Measurements from ENCODE around the gene MLLT3. TPM values are rescaled to one million over a fixed set of nuclear protein-coding genes. Genes with fewer than 3 reads are reported as not detected.

Gene MLLT3
- total RNA-seq, 2 experiments from 2014 or later: 59.1 to 60.8 TPM

DNA sequence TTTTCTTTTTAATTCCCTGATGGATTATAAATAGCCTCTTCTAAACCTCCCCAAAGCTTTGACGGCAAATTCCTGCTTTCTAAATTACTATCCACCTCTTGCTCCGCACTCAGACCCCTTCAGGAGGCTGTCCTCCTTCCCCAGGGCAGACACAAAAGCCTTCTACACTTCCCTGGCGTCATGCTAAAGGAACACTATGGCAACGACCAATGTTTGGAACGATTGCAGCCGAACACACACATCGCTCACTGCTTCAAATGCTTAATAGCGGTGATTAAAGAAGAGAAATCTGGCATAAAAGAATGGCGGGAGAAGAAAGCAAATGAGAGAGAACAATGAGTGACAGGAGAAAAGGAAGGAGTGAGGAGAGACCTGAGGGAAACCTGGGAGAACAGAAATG is 297.3 kb downstream of the MLLT3 start:
- intact Hi-C loops (cut with micrococcal nuclease): no loop called here
- POLR2A ChIA-PET: interaction anchor here (0.9 kb wide), 1 partner anchor 13 kb away, joined by 3 read pairs; no protein-coding TSS in a partner anchor
- TF ChIP-seq, protein P1, sequence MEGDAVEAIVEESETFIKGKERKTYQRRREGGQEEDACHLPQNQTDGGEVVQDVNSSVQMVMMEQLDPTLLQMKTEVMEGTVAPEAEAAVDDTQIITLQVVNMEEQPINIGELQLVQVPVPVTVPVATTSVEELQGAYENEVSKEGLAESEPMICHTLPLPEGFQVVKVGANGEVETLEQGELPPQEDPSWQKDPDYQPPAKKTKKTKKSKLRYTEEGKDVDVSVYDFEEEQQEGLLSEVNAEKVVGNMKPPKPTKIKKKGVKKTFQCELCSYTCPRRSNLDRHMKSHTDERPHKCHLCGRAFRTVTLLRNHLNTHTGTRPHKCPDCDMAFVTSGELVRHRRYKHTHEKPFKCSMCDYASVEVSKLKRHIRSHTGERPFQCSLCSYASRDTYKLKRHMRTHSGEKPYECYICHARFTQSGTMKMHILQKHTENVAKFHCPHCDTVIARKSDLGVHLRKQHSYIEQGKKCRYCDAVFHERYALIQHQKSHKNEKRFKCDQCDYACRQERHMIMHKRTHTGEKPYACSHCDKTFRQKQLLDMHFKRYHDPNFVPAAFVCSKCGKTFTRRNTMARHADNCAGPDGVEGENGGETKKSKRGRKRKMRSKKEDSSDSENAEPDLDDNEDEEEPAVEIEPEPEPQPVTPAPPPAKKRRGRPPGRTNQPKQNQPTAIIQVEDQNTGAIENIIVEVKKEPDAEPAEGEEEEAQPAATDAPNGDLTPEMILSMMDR (IDR thresholded peaks at IDR 0.05): no peak
- CTCF ChIA-PET: interaction anchor here (1.4 kb wide), 1 partner anchor 9 kb away, joined by 5 read pairs; no protein-coding TSS in a partner anchor
- ATAC-seq: no peak
- Mint-ChIP-seq H3K4me1 (ENCODE audit: low read depth) (peaks cover 41% of the 10 kb centered on the region), H3K9me3 (no peaks in the 10 kb centered on the region), H3K4me3 (no peak overlapping the region), H3K27ac (no peak overlapping the region), H3K27me3 (no peaks in the 10 kb centered on the region), H3K36me3 (ENCODE audit: low read depth) (peaks cover 4% of the 10 kb centered on the region)
- DNase-seq: no peak

DNA sequence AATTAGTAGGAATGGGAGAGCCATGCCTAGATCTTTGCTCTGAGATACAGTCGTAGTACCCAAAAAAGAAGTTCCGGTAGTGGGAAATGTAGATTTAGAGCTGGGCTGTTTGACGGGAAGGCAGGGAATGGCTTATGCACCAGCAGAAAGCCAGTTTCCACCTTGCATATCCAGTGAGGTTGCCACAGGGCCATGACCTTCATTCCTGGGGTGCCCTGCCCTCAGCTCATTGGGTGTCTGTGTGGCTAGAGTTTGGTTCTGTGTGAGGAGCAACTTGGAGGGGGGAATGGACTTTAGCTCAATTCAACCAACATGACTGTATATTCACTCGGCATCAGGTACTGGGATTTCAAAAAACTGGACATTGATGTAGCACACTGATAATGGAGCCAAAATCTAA is 300.1 kb downstream of the MLLT3 start:
- ChIA-PET POLR2A (interaction anchor here (0.6 to 3.0 kb wide), 2 partner anchors 33 to 113 kb away, joined by 3 to 19 read pairs; no protein-coding TSS in a partner anchor), CTCF (interaction anchor here (1.0 to 1.4 kb wide), 5 partner anchors 33 to 857 kb away, joined by 3 to 6 read pairs (median 3); no protein-coding TSS in a partner anchor)
- TF ChIP-seq, protein P1 (IDR thresholded peaks at IDR 0.05): no peak
- Mint-ChIP-seq H3K27ac (peak overlapping the region; percentile 79), H3K4me1 (ENCODE audit: low read depth) (peaks cover 67% of the 10 kb centered on the region), H3K9me3 (no peaks in the 10 kb centered on the region), H3K4me3 (peak overlapping the region; percentile 2), H3K27me3 (no peaks in the 10 kb centered on the region), H3K36me3 (ENCODE audit: low read depth) (peaks cover 4% of the 10 kb centered on the region)
- ATAC-seq: no peak
- intact Hi-C loops (cut with micrococcal nuclease): no loop called here
- DNase-seq: no peak

DNA sequence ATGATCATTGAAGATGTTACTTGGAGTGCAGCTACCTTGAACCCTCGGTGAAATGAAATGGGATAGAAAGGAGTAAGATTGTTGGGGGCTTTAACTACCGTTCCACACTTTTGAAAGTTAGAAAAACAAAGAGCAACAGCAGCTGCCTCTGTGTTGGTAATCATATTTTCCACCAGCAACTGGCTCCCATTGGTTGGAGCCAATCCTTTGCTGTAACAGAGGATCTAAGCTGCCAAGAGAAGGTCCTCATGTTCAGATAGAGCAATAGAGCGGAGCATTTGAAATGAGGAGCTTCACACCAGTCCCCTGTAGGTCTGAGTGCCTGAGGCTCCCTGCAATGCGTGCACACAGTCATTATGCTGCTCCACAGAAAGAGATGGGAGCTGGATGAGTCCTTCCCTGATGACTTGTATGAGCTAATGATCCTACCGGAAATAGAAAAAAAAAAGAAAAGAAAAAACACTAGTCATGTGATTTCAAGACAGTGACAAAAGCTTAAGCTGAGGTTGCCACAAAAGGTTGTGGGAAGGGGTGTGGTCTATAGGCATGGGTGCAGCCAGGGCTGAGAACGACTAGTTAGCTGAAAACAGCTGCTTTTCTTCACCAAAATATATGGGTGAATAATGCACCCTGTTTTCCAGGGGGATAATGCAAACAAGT is 300.7 kb downstream of the MLLT3 start:
- peaks cover 71% of the 10 kb centered on the region for H3K4me1 Mint-ChIP-seq (ENCODE audit: low read depth)
- peaks cover 4% of the 10 kb centered on the region for H3K36me3 Mint-ChIP-seq (ENCODE audit: low read depth)
- ATAC-seq (peak; percentile 62), DNase-seq (peak; percentile 72)
- peak overlapping the region; percentile 79 for H3K27ac Mint-ChIP-seq
- H3K27me3 Mint-ChIP-seq: no peaks in the 10 kb centered on the region
- TF ChIP-seq, protein P1 (IDR thresholded peaks at IDR 0.05): no peak
- intact Hi-C loops (cut with micrococcal nuclease): loop anchor here (2.0 kb wide), 1 partner anchor 113 kb away; no protein-coding TSS in a partner anchor
- ChIA-PET POLR2A (interaction anchor here (0.6 to 3.0 kb wide), 3 partner anchors 31 to 113 kb away, joined by 3 to 19 read pairs (median 3); no protein-coding TSS in a partner anchor), CTCF (interaction anchor here (1.3 to 1.4 kb wide), 4 partner anchors 34 to 168 kb away, joined by 3 to 6 read pairs (median 3); no protein-coding TSS in a partner anchor)
- no peaks in the 10 kb centered on the region for H3K9me3 Mint-ChIP-seq
- peak overlapping the region; percentile 2 for H3K4me3 Mint-ChIP-seq

DNA sequence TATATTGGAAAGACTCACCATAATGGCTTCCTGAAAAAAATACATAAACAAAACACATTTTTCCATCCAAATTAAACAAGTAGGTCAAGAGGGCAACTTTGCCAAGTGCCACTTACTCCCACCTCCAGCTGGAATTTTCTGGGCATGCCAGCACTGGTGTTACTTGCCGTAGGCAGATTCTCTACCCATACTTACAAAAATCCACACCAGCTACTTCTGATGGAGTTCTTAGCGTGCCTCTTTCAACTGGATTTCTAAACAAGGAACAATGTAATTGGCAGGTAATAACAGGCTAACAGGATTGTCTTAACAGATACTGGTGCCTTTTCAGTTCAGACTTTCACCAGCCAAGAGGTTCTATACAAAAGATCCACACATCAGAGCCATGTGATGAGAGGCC is 301.4 kb downstream of the MLLT3 start:
- H3K4me3 Mint-ChIP-seq: no peak overlapping the region
- H3K27me3 Mint-ChIP-seq: no peaks in the 10 kb centered on the region
- peaks cover 76% of the 10 kb centered on the region for H3K4me1 Mint-ChIP-seq (ENCODE audit: low read depth)
- POLR2A ChIA-PET: interaction anchor here (0.9 to 3.0 kb wide), 2 partner anchors 31 to 112 kb away, joined by 3 to 19 read pairs; no protein-coding TSS in a partner anchor
- TF ChIP-seq, protein P1 (IDR thresholded peaks at IDR 0.05): no peak
- DNase-seq (no peak), ATAC-seq (no peak)
- CTCF ChIA-PET: interaction anchor here (1.0 to 1.3 kb wide), 4 partner anchors 36 to 167 kb away, joined by 3 to 4 read pairs (median 3); no protein-coding TSS in a partner anchor
- intact Hi-C loops (cut with micrococcal nuclease): loop anchor here (2.0 kb wide), 1 partner anchor 112 kb away; no protein-coding TSS in a partner anchor
- no peaks in the 10 kb centered on the region for H3K9me3 Mint-ChIP-seq
- peaks cover 4% of the 10 kb centered on the region for H3K36me3 Mint-ChIP-seq (ENCODE audit: low read depth)
- peak overlapping the region; percentile 81 for H3K27ac Mint-ChIP-seq

Measured in activated CD8-positive, alpha-beta T cell treated with anti-CD3 and anti-CD28 coated beads for 36 hours (primary cell).